Stimulated activated CD4-positive, alpha-beta T cell treated with anti-CD3 and anti-CD28 coated beads, Interleukin-1b, Interleukin-23, amount 100 ng/mL, for 1 hour (primary cell): ENCODE results near the gene MAD1L1.
"Not testable (repeated sequence)": the region's sequence is repeated elsewhere in the genome, so short reads cannot be mapped to it uniquely, and the experiment has no call there.

ENCODE experiments used
- DNase-seq, 2 donors: peaks; one replicate each; pipeline ENCODE4 v3.0.0-alpha.2; 2020; ENCODE audit warnings: low read depth in 2 of 2

MAD1L1 gene

GRCh38 chr7:2066251-2066919 lies 166.4 kb downstream of the MAD1L1 start:
- no peak for DNase-seq

GRCh38 chr7:2065528-2065927 lies 167.2 kb downstream of the MAD1L1 start:
- no peak for DNase-seq

- no peak for DNase-seq
These were observed 169.0 kb downstream of the MAD1L1 start for GRCh38 chr7:2063563-2064260.

- no peak for DNase-seq
These were observed 170.1 kb downstream of the MAD1L1 start for GRCh38 chr7:2062648-2063047.

GRCh38 chr7:2060701-2061100 lies 172.0 kb downstream of the MAD1L1 start:
- DNase-seq = no peak

- no peak for DNase-seq
These were observed 172.6 kb downstream of the MAD1L1 start for GRCh38 chr7:2059964-2060700.

GRCh38 chr7:2058246-2058645 lies 174.5 kb downstream of the MAD1L1 start:
- DNase-seq = not testable (repeated sequence)

GRCh38 chr7:2055956-2056355 lies 176.8 kb downstream of the MAD1L1 start:
- DNase-seq = no peak

- no peak for DNase-seq
These were observed 177.8 kb downstream of the MAD1L1 start for GRCh38 chr7:2054927-2055326.

- DNase-seq = no peak
These were observed 179.3 kb downstream of the MAD1L1 start for GRCh38 chr7:2053395-2053794.

- DNase-seq = no peak
These were observed 180.1 kb downstream of the MAD1L1 start for GRCh38 chr7:2052657-2053048.

- no peak for DNase-seq
These were observed 180.8 kb downstream of the MAD1L1 start for GRCh38 chr7:2051707-2052656.

GRCh38 chr7:2050511-2050866 lies 182.3 kb downstream of the MAD1L1 start:
- no peak for DNase-seq

- no peak for DNase-seq
These were observed 182.8 kb downstream of the MAD1L1 start for GRCh38 chr7:2049782-2050510.

GRCh38 chr7:2049111-2049781 lies 183.5 kb downstream of the MAD1L1 start:
- DNase-seq = no peak

GRCh38 chr7:2048531-2048930 lies 184.2 kb downstream of the MAD1L1 start:
- no peak for DNase-seq

- no peak for DNase-seq
These were observed 184.7 kb downstream of the MAD1L1 start for GRCh38 chr7:2048006-2048405.

- no peak for DNase-seq
These were observed 185.9 kb downstream of the MAD1L1 start for GRCh38 chr7:2046581-2047565.
